Astrocyte of the cerebellum (primary cell): Measurements from ENCODE around the gene TRIM29.
"Not testable (repeated sequence)": the region's sequence is repeated elsewhere in the genome, so short reads cannot be mapped to it uniquely, and the experiment has no call there.

ENCODE experiments used
- DNase-seq: peaks from one replicate; pipeline ENCODE4 v3.0.0-alpha.2; 2011; ENCODE audit warnings: low read depth
- H3K4me3 ChIP-seq: 2 replicates; pipeline ENCODE4 v1.5.1; 2011; ENCODE audit warnings: mild to moderate bottlenecking, low read depth, low read length, moderate library complexity
- in situ Hi-C: cut with HindIII; loops from 2 replicates; pipeline ENCODE4 v1.10.0; 2017; ENCODE audit warnings: low sequenced_read_pairs
- TF ChIP-seq, protein P1 (sequence below): IDR thresholded peaks from 2 replicates; pipeline ENCODE4 v1.5.1; 2012; ENCODE audit warnings: low read length, low read depth, moderate library complexity, mild to moderate bottlenecking; ENCODE audit errors: missing control alignments

TRIM29 gene

GRCh38 chr11:120144501-120144900 is 6.6 kb upstream of the TRIM29 start:
- in situ Hi-C loops, result no loop called here
- no peak overlapping the region for H3K4me3 ChIP-seq
- TF ChIP-seq, protein P1, sequence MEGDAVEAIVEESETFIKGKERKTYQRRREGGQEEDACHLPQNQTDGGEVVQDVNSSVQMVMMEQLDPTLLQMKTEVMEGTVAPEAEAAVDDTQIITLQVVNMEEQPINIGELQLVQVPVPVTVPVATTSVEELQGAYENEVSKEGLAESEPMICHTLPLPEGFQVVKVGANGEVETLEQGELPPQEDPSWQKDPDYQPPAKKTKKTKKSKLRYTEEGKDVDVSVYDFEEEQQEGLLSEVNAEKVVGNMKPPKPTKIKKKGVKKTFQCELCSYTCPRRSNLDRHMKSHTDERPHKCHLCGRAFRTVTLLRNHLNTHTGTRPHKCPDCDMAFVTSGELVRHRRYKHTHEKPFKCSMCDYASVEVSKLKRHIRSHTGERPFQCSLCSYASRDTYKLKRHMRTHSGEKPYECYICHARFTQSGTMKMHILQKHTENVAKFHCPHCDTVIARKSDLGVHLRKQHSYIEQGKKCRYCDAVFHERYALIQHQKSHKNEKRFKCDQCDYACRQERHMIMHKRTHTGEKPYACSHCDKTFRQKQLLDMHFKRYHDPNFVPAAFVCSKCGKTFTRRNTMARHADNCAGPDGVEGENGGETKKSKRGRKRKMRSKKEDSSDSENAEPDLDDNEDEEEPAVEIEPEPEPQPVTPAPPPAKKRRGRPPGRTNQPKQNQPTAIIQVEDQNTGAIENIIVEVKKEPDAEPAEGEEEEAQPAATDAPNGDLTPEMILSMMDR, result no peak
- DNase-seq, result no peak

- in situ Hi-C loops, H3K4me3 ChIP-seq, DNase-seq: not testable (repeated sequence)
Observed at GRCh38 chr11:120143472-120143871, 5.6 kb upstream of the TRIM29 start.

DNA sequence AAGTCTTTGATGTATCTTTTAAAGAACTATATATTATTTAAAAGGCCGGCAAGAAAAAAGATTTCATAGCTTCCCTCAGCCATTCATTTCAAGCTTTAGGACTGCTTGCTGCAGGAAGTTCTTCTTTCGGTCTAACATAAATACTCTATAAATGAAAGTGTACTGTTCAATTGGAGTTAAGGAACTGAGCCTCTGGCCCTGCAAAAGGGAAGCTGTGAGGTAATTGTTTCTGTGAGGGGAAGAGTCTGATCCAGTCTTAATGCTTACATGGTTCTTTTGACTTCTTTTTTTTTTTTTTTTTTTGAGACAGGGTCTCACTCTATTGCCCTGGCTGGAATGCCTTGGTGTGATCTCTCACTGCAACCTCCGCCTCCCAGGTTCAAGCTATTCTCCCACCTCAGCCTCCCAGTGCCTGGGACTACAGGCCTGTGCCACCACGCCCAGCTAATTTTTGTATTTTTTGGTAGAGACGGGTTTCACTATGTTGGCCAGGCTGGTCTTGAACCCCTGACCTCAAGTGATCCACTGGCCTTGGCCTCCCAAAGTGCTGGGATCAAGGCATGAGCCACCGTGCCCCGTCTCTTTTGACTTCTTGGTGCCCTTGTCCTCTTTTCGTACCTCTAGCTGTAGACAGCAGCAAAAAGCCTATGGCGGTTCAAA is 4.7 kb upstream of the TRIM29 start:
- DNase-seq, result no peak
- TF ChIP-seq, protein P1, result no peak
- H3K4me3 ChIP-seq, result no peak overlapping the region
- in situ Hi-C loops, result no loop called here

DNA sequence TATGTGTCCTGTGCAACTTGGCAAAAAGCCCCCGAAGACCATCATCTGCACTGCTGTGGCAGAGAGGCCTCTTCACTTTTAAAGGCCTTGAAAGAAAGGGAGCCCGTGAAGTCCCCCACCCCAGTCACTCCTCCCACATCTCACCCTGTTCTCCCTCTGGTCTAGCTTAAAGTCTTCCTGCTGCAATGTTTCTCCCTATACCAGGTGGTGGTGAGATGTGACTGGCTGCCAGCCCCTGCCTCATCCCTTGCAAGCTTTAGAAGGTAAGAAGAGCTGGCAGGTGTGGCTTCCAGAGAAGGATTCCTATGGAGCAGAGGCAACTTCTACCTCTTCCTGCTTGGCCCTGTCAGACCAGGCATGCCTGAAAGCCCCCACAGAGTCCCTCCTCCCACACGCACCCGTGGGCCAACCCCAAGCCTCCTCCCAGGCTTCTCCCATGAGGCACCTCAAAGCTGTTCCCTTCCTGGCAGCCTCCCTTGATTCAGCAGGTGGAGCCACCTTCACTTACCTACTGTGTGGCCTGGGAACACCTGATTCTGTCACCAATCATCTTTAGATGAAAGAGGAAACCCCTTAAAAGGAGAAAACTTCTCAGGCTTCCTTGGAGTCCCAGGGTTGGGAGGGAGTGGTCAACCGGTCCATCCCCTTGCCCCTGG is 4.0 kb upstream of the TRIM29 start:
- in situ Hi-C loops, result no loop called here
- DNase-seq, result no peak
- TF ChIP-seq, protein P1, result no peak
- no peak overlapping the region for H3K4me3 ChIP-seq

DNA sequence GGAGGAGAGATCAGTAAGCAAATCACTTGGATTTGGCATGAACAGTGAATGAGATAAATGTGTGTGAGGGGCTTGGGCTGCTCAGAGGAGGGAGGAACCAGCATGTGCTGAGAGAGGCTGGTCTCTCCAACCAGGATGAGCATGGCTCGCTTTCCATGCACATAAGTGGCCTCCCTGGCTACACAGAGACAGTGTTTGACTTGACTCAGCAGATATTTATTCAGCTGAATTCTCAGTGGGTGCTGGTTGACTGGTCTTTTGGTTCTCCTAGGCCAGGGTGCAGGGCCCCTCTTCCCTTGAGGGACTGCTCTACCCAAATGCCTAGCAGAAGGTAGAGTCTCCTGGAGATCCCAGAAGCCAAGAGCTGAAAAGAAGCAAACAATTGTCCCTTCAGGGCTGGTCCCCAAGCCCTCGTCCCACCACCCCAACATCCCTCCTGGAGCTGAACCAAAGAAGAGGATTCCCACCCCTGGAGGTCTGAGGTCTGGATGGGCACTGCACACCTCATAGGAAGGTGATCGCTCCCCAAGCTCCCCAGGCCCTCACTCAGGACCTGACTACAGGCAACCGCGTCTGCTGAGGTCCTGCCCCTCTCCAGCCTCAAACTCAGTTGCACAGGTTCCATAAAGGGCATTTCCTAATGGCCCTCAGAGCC is 3.3 kb upstream of the TRIM29 start:
- in situ Hi-C loops, result no loop called here
- no peak for DNase-seq
- H3K4me3 ChIP-seq, result no peak overlapping the region
- TF ChIP-seq, protein P1, result no peak

GRCh38 chr11:120139316-120140069 is 1.6 kb upstream of the TRIM29 start:
- no peak overlapping the region for H3K4me3 ChIP-seq
- DNase-seq, result no peak
- in situ Hi-C loops, result no loop called here
- TF ChIP-seq, protein P1, result no peak

DNA sequence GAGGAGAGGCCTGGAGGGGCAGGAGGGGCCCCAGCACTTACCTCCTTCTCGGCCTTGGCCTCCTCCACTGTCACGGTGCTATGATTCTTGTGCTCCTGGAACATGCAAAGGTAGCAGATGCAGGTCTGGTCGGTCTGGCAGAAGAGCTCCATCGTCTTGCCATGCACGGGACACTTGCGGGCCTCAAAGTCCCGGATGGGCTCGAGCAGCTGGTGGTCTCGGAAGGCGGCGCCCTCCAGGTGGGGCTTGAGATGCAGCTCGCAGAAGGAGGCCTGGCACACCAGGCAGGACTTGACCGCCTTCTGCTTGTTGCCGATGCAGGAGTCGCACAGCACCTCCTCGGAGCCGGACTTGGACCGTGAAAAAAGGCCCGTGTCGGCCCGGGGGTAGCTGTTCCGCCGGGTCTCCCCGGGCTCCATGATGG is 714 bp downstream of the TRIM29 start:
- no peak overlapping the region for H3K4me3 ChIP-seq
- TF ChIP-seq, protein P1, result no peak
- no peak for DNase-seq
- in situ Hi-C loops, result no loop called here
